ENCODE measurements around the gene STAMBPL1.

GRCh38 chr10:88848499-88848898, 31.5 kb upstream of the STAMBPL1 start:
- TF ChIP-seq POLR2A (IDR thresholded peaks at IDR 0.05; ENCODE audit: low read depth, low read length) (no peak), POLR2AphosphoS5 (IDR thresholded peaks at IDR 0.05; ENCODE audit: low read depth, low read length) (no peak)

All from GM12891 (cell line).